Gastroesophageal sphincter (tissue), 3 donors: ENCODE results near the gene CCDC91.

Source experiments
- CTCF ChIP-seq, 4 experiments: fragments of 200-600 bp in 2 of 4; fragments of 450-650 bp in 2 of 4; sonication (generic) in 1 of 4; IDR thresholded peaks; one replicate each; pipeline ENCODE4 v1.5.1; 2017 to 2019; ENCODE audit warnings: antibody characterized with exemption in 4 of 4, mild to moderate bottlenecking in 2 of 4, moderate library complexity in 2 of 4
- EP300 ChIP-seq: sonication (generic); formaldehyde crosslinking; IDR thresholded peaks from one replicate; pipeline ENCODE4 v1.6.1; 2017; ENCODE audit warnings: antibody characterized with exemption, mild to moderate bottlenecking
- POLR2A ChIP-seq, 2 donors: fragments of 450-650 bp; IDR thresholded peaks; one replicate each; pipeline ENCODE4 v1.6.1; 2017; ENCODE audit warnings: antibody characterized with exemption in 2 of 2, mild to moderate bottlenecking in 2 of 2, moderate library complexity in 1 of 2
- POLR2AphosphoS5 ChIP-seq: sonication (generic); formaldehyde crosslinking; IDR thresholded peaks from one replicate; pipeline ENCODE4 v1.6.1; 2017; ENCODE audit warnings: antibody characterized with exemption

DNA sequence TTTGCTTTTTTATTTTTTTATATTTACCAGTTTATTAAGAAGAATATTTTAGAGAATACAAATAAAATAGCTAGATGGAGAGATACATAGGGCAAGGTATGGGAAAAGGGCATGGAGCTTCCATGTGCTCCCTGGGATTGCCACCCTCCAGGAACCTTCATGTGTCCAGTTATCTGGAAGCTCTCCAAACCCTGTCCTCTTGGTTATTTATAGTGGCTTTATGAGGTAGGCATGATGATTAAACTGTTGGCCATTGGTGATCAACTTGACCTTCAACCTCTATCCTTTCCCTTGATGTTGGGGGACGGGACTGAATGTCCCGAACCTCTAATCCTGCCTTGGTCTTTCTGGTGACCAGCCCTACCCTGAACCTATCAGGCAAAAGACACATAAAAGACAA lies 156.3 kb downstream of the CCDC91 start:
- TF ChIP-seq POLR2A (IDR thresholded peaks at IDR 0.05) (no peak), CTCF (IDR thresholded peaks at IDR 0.05) (no peak), EP300 (no peak), POLR2AphosphoS5 (no peak)
